Measurements from ENCODE around the gene HSPBAP1.

DNA sequence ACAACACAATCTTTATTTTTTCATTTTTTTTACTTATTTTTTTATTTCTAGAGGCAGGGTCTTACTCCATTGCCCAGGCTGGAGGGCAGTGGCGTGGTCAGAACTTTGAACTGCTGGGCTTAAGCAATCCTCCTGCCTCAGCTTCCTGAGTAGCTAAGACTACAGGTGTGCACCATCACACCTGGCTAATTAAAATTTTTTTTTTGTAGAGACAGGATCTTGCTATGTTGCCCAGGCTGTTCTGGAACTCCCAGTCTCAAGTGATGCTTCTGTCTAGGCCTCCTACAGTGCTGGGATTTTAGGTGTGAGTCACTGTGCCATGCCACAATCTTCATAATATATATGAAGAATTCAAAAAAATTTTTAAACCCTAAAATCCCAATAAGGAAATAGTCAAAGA is 20.8 kb downstream of the HSPBAP1 start:
- no peak for TF ChIP-seq CTCF (IDR thresholded peaks at IDR 0.05)
- no peak for TF ChIP-seq POLR2A (IDR thresholded peaks at IDR 0.05)
- no peak for TF ChIP-seq POLR2AphosphoS5 (IDR thresholded peaks at IDR 0.05)
